Gastrocnemius medialis (tissue), 4 donors: Measurements from ENCODE around the gene UHRF1.
"Not testable (repeated sequence)": the region's sequence is repeated elsewhere in the genome, so short reads cannot be mapped to it uniquely, and the experiment has no call there.

Experiments
- CTCF ChIP-seq, 5 experiments: fragments of 450-650 bp in 3 of 5; fragments of 200-600 bp in 2 of 5; sonication (generic) in 2 of 5; IDR thresholded peaks in 4 of 5; conservative IDR thresholded peaks in 1 of 5; 1 replicate in 4 of 5; 2 replicates in 1 of 5; pipeline ENCODE4 v1.5.1; 2016 to 2019; ENCODE audit warnings: antibody characterized with exemption in 5 of 5, mild to moderate bottlenecking in 3 of 5, moderate library complexity in 3 of 5
- POLR2A ChIP-seq, 2 donors: fragments of 450-650 bp; IDR thresholded peaks; one replicate each; pipeline ENCODE4 v1.6.1; 2017; ENCODE audit warnings: antibody characterized with exemption in 2 of 2, mild to moderate bottlenecking in 2 of 2, moderate library complexity in 2 of 2

GRCh38 chr19:4975601-4976000 lies 66.3 kb downstream of the UHRF1 start:
- TF ChIP-seq CTCF (IDR thresholded peaks at IDR 0.05 in 4 of 5, conservative IDR thresholded peaks at IDR 0.05 in 1 of 5); POLR2A (IDR thresholded peaks at IDR 0.05): not testable (repeated sequence)
